Thymus (tissue), 11 donors: ENCODE results near the gene GTPBP3. TPM values are rescaled to one million over a fixed set of nuclear protein-coding genes. Genes with fewer than 3 reads are reported as not detected.

ENCODE experiments used
- DNase-seq, 9 donors: peaks; one replicate each; pipeline ENCODE4 v3.0.0-alpha.2; 2013; ENCODE audit warnings: low spot score in 9 of 9, low read depth in 6 of 9, missing footprints in 1 of 9
- H3K27ac ChIP-seq, 2 donors: one replicate each; pipeline ENCODE4 v1.5.1; 2013; ENCODE audit warnings: control low read depth in 1 of 2, low read depth in 1 of 2, low read length in 1 of 2, mild to moderate bottlenecking in 1 of 2, moderate library complexity in 1 of 2
- H3K27me3 ChIP-seq, 2 donors: one replicate each; pipeline ENCODE4 v1.5.1; 2013; ENCODE audit warnings: low read length in 1 of 2; ENCODE audit not compliant: control insufficient read depth in 2 of 2, insufficient read depth in 1 of 2
- H3K36me3 ChIP-seq, 2 donors: one replicate each; pipeline ENCODE4 v1.5.1; 2013; ENCODE audit warnings: low read length in 1 of 2, mild to moderate bottlenecking in 1 of 2, moderate library complexity in 1 of 2; ENCODE audit not compliant: control insufficient read depth in 2 of 2, insufficient read depth in 2 of 2
- H3K4me1 ChIP-seq, 2 donors: one replicate each; pipeline ENCODE4 v1.5.1; 2013; ENCODE audit warnings: low read length in 2 of 2; ENCODE audit not compliant: control insufficient read depth in 2 of 2, insufficient read depth in 2 of 2
- H3K4me3 ChIP-seq, 2 donors: one replicate each; pipeline ENCODE4 v1.5.1; 2013; ENCODE audit warnings: low read length in 2 of 2, control low read depth in 1 of 2, mild to moderate bottlenecking in 1 of 2
- H3K9me3 ChIP-seq, 2 donors: one replicate each; pipeline ENCODE4 v1.5.1; 2013; ENCODE audit warnings: low read length in 1 of 2, mild to moderate bottlenecking in 1 of 2; ENCODE audit not compliant: control insufficient read depth in 2 of 2, insufficient read depth in 1 of 2
- WGBS: extraction: QIAGEN DNeasy Blood & Tissue Kit; methylation state at CpG from one replicate; pipeline ENCODE4 v1.1.7; 2013; 5-methylcytosine and 5-hydroxymethylcytosine counted together
- polyA plus RNA-seq: library from polyadenylated mRNA; stranded (reverse); fragments of 200-250 nt; gene quantifications from one replicate; pipeline ENCODE4 v1.2.3, GENCODE V29; 2013
- total RNA-seq: library from RNA; stranded (reverse); fragments of 120-200 nt; gene quantifications from one replicate; pipeline ENCODE4 v1.2.4, GENCODE V29; 2013
- donor health status: healthy.

Gene GTPBP3
- total and polyA plus RNA-seq, 2 donors: 8.9 to 17.4 TPM

- H3K4me3 ChIP-seq: no peak overlapping the region
- no peak overlapping the region for H3K27ac ChIP-seq
- no peaks in the 10 kb centered on the region for H3K9me3 ChIP-seq
- peaks cover 3 to 32% of the 10 kb centered on the region in 2 donors for H3K27me3 ChIP-seq
- peaks cover 32 to 35% of the 10 kb centered on the region in 2 donors for H3K36me3 ChIP-seq
- WGBS: 96% methylated on average over 17 of the region's 17 CpGs
- peaks cover 12 to 28% of the 10 kb centered on the region in 2 donors for H3K4me1 ChIP-seq
- DNase-seq: no peak
These were observed 11.3 kb upstream of the GTPBP3 start for GRCh38 chr19:17325881-17326594.

GRCh38 chr19:17326595-17326966 is 10.8 kb upstream of the GTPBP3 start:
- Histone ChIP-seq H3K4me1 (peaks cover 12 to 28% of the 10 kb centered on the region in 2 donors), H3K36me3 (peaks cover 27 to 32% of the 10 kb centered on the region in 2 donors), H3K4me3 (no peak overlapping the region), H3K9me3 (no peaks in the 10 kb centered on the region), H3K27me3 (peaks cover 3 to 35% of the 10 kb centered on the region in 2 donors), H3K27ac (no peak overlapping the region)
- WGBS: 88% methylated on average over 11 of the region's 11 CpGs
- no peak for DNase-seq

GRCh38 chr19:17327068-17327653 is 10.2 kb upstream of the GTPBP3 start:
- WGBS: 97% methylated on average over 27 of the region's 27 CpGs
- Histone ChIP-seq H3K4me1 (peaks cover 12 to 28% of the 10 kb centered on the region in 2 donors), H3K4me3 (no peak overlapping the region), H3K9me3 (no peaks in the 10 kb centered on the region), H3K27ac (no peak overlapping the region), H3K36me3 (peaks cover 21 to 26% of the 10 kb centered on the region in 2 donors), H3K27me3 (peaks cover 3 to 35% of the 10 kb centered on the region in 2 donors)
- no peak for DNase-seq

DNA sequence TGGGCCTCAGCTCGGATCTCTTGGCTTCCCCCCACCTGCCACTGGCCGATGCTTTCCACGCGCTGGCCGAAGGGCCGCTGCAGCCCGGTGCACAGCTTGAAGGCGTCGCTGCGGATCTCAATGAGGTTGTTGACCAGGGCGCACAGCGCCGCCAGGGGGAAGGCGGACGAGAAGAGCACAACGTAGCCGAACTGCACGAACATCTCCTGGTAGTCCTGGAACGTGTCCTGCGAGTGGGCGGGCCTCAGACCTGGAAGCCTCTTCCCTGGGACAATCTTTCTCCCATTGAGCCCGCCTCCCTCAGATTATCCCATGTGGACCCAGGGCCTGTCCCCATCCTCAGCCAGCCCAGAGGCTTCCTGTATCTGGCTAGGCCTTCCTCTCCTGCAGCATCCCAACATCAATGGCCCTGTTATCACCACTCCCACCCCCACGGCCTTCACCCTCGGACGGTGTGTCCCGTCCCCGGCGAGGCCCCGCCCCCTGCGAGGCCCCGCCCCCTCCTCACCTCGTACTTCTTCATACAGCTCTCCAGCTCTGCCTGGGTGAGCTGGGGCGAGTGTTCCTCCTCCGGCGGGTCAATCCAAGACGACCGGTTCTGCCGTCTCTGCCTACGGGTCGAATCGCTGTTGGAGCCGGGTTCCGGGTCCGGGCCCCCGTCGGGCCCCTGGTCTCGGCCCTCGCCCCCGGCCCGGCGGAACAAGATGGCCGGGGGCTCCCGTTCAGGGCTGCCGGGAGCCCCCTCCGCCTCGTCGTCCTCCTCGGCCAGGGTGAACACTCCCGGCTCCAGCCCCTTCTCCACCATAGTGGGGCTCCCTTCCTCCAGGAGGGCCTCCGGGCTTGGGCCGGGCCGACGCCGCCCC is 9.5 kb upstream of the GTPBP3 start:
- Histone ChIP-seq H3K9me3 (peaks cover 0 to 5% of the 10 kb centered on the region in 2 donors), H3K36me3 (peaks cover 14 to 24% of the 10 kb centered on the region in 2 donors), H3K4me1 (peaks cover 12 to 29% of the 10 kb centered on the region in 2 donors), H3K27me3 (peaks cover 3 to 31% of the 10 kb centered on the region in 2 donors), H3K27ac (peak overlapping the region; percentile 19 to 53), H3K4me3 (peak overlapping the region; percentile 52 to 58)
- DNase-seq: peak in 3 of 9 donors; percentile 49 to 66 (median 50)
- 41% methylated on average over 64 of the region's 64 CpGs for WGBS

- 4% methylated on average over 94 of the region's 94 CpGs for WGBS
These were observed 8.6 kb upstream of the GTPBP3 start for GRCh38 chr19:17328517-17329365.

GRCh38 chr19:17329366-17330261 is 7.7 kb upstream of the GTPBP3 start:
- Histone ChIP-seq H3K4me1 (peaks cover 19 to 37% of the 10 kb centered on the region in 2 donors), H3K27ac (no peak overlapping the region), H3K4me3 (peak overlapping the region in 1 of 2 donors; percentile 58), H3K36me3 (peaks cover 11 to 23% of the 10 kb centered on the region in 2 donors), H3K27me3 (peaks cover 0 to 24% of the 10 kb centered on the region in 2 donors), H3K9me3 (peaks cover 0 to 8% of the 10 kb centered on the region in 2 donors)
- no peak for DNase-seq
- WGBS: 70% methylated on average over 51 of the region's 51 CpGs

More at GRCh38 chr19:17328517-17329365, 8.6 kb upstream of the GTPBP3 start:
- peaks cover 14 to 33% of the 10 kb centered on the region in 2 donors for H3K4me1 ChIP-seq
- H3K27me3 ChIP-seq: peaks cover 0 to 26% of the 10 kb centered on the region in 2 donors
- peaks cover 0 to 8% of the 10 kb centered on the region in 2 donors for H3K9me3 ChIP-seq
- peaks cover 13 to 25% of the 10 kb centered on the region in 2 donors for H3K36me3 ChIP-seq
- peak overlapping the region; percentile 19 to 53 for H3K27ac ChIP-seq
- DNase-seq: peak in 4 of 9 donors; percentile 39 to 81 (median 58)
- peak overlapping the region; percentile 52 to 58 for H3K4me3 ChIP-seq

- H3K4me1 ChIP-seq: peaks cover 19 to 44% of the 10 kb centered on the region in 2 donors
These were observed 6.9 kb upstream of the GTPBP3 start for GRCh38 chr19:17330262-17331044.

More at GRCh38 chr19:17330262-17331044, 6.9 kb upstream of the GTPBP3 start:
- 95% methylated on average over 24 of the region's 24 CpGs for WGBS
- H3K4me3 ChIP-seq: no peak overlapping the region
- no peak for DNase-seq
- peaks cover 3 to 20% of the 10 kb centered on the region in 2 donors for H3K36me3 ChIP-seq
- peaks cover 0 to 12% of the 10 kb centered on the region in 2 donors for H3K9me3 ChIP-seq
- H3K27ac ChIP-seq: no peak overlapping the region
- H3K27me3 ChIP-seq: peaks cover 0 to 24% of the 10 kb centered on the region in 2 donors
